Measurements from ENCODE around the gene PPP2R5A. TPM values are rescaled to one million over a fixed set of nuclear protein-coding genes. Genes with fewer than 3 reads are reported as not detected.

Gene PPP2R5A
- total RNA-seq, 2 experiments from 2014 or later, result 44.3 to 46.2 TPM

DNA sequence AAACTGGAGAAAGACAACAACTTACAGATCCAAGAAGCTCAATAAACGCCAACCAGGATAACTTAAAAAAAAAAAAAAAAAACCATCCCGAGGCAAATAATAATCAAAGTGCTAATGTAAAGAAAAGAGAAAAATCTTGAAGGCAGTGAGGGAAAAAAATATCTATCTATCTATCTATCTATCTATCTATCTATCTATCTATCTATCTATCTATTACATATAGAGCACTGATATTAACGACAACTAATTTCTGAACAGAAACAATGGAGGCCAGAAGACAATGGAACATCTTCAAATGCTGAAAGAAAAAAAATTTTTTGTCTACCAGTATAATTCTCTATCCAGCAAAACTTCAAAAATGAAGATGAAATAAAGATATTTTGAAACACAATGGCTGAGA lies 111.4 kb downstream of the PPP2R5A start:
- no peak overlapping the region for H3K4me3 ChIP-seq (ENCODE audit: low read length)
- ChIA-PET POLR2A (no interaction called here), CTCF (no interaction called here)
- TF ChIP-seq, protein P1, sequence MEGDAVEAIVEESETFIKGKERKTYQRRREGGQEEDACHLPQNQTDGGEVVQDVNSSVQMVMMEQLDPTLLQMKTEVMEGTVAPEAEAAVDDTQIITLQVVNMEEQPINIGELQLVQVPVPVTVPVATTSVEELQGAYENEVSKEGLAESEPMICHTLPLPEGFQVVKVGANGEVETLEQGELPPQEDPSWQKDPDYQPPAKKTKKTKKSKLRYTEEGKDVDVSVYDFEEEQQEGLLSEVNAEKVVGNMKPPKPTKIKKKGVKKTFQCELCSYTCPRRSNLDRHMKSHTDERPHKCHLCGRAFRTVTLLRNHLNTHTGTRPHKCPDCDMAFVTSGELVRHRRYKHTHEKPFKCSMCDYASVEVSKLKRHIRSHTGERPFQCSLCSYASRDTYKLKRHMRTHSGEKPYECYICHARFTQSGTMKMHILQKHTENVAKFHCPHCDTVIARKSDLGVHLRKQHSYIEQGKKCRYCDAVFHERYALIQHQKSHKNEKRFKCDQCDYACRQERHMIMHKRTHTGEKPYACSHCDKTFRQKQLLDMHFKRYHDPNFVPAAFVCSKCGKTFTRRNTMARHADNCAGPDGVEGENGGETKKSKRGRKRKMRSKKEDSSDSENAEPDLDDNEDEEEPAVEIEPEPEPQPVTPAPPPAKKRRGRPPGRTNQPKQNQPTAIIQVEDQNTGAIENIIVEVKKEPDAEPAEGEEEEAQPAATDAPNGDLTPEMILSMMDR (IDR thresholded peaks at IDR 0.05), result no peak
- no peaks in the 10 kb centered on the region for H3K27me3 ChIP-seq (ENCODE audit: control insufficient read depth in 1 of 2, insufficient read depth in 2 of 2, low read length in 2 of 2)
- intact Hi-C loops (cut with DNase I, micrococcal nuclease), result no loop called here
- no peak overlapping the region for H3K4me3 Mint-ChIP-seq
- peaks cover 12% of the 10 kb centered on the region for H3K4me1 Mint-ChIP-seq (ENCODE audit: low read depth)
- H3K9me3 ChIP-seq (ENCODE audit: control insufficient read depth in 1 of 2, insufficient read depth in 1 of 2, low read length in 2 of 2), result peaks cover 0 to 6% of the 10 kb centered on the region in 2 experiments
- peaks cover 13% of the 10 kb centered on the region for H3K9me3 Mint-ChIP-seq
- no peaks in the 10 kb centered on the region for H3K4me1 ChIP-seq (ENCODE audit: insufficient read depth, low read length)
- peaks cover 73% of the 10 kb centered on the region for H3K36me3 Mint-ChIP-seq (ENCODE audit: low read depth)
- DNase-seq, result no peak
- no peak for ATAC-seq (ENCODE audit: poor library complexity)
- no peaks in the 10 kb centered on the region for H3K36me3 ChIP-seq (ENCODE audit: insufficient read depth, low read length)
- no peak overlapping the region for H3K27ac Mint-ChIP-seq
- H3K27me3 Mint-ChIP-seq, result no peaks in the 10 kb centered on the region
- no peak overlapping the region for H3K27ac ChIP-seq (ENCODE audit: low read depth in 1 of 2, low read length in 2 of 2)

DNA sequence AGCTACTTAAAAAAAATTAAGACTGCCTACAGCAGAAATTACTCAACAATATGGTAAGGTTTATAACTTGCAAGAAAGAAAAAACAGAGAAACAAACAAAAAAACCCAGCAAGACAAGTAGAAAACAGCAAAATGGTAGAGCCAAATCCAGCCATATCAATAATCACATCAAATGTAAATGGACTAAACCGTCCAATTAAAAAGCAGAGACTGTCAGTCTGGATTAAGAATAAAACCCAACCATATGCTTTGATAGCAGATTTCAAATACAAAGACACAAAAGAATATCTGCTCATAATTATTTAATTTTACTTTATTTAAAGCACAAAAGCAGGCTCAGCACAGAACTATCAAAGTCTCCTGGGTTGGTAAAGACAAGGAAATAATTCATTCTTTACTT lies 112.0 kb downstream of the PPP2R5A start:
- Mint-ChIP-seq H3K27me3 (no peaks in the 10 kb centered on the region), H3K9me3 (peaks cover 13% of the 10 kb centered on the region), H3K27ac (no peak overlapping the region), H3K4me3 (no peak overlapping the region), H3K4me1 (ENCODE audit: low read depth) (peaks cover 12% of the 10 kb centered on the region), H3K36me3 (ENCODE audit: low read depth) (peaks cover 72% of the 10 kb centered on the region)
- intact Hi-C loops (cut with DNase I, micrococcal nuclease), result no loop called here
- no peaks in the 10 kb centered on the region for H3K36me3 ChIP-seq (ENCODE audit: insufficient read depth, low read length)
- no peak overlapping the region for H3K4me3 ChIP-seq (ENCODE audit: low read length)
- DNase-seq (no peak), ATAC-seq (ENCODE audit: poor library complexity) (no peak)
- H3K27ac ChIP-seq (ENCODE audit: low read depth in 1 of 2, low read length in 2 of 2), result no peak overlapping the region
- peaks cover 0 to 6% of the 10 kb centered on the region in 2 experiments for H3K9me3 ChIP-seq (ENCODE audit: control insufficient read depth in 1 of 2, insufficient read depth in 1 of 2, low read length in 2 of 2)
- CTCF ChIA-PET, result no interaction called here
- POLR2A ChIA-PET, result no interaction called here
- H3K27me3 ChIP-seq (ENCODE audit: control insufficient read depth in 1 of 2, insufficient read depth in 2 of 2, low read length in 2 of 2), result no peaks in the 10 kb centered on the region
- TF ChIP-seq, protein P1 (IDR thresholded peaks at IDR 0.05), result no peak
- H3K4me1 ChIP-seq (ENCODE audit: insufficient read depth, low read length), result no peaks in the 10 kb centered on the region

DNA sequence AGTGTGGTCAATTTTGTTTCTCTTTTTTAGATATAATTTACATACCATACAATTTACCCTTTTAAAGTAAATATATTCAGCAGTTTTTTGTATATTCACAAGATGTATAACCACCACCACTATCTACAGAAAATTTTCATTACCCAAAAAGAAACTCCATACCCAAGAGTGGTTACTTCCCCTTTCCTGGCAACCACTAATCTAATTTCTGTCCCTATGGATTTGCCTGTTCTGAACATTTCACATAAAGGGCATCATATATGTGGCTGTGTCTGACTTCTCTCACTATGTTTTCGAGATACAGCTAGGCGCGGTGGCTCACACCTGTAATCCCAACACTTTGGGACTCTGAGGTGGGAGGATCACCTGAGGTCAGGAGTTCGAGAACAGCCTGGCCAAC lies 115.8 kb downstream of the PPP2R5A start:
- Histone ChIP-seq H3K9me3 (ENCODE audit: control insufficient read depth in 1 of 2, insufficient read depth in 1 of 2, low read length in 2 of 2) (peaks cover 0 to 6% of the 10 kb centered on the region in 2 experiments), H3K27ac (ENCODE audit: low read depth in 1 of 2, low read length in 2 of 2) (no peak overlapping the region), H3K4me1 (ENCODE audit: insufficient read depth, low read length) (no peaks in the 10 kb centered on the region), H3K4me3 (ENCODE audit: low read length) (no peak overlapping the region), H3K36me3 (ENCODE audit: insufficient read depth, low read length) (peaks cover 10% of the 10 kb centered on the region), H3K27me3 (ENCODE audit: control insufficient read depth in 1 of 2, insufficient read depth in 2 of 2, low read length in 2 of 2) (no peaks in the 10 kb centered on the region)
- TF ChIP-seq, protein P1 (IDR thresholded peaks at IDR 0.05), result no peak
- no peak for ATAC-seq (ENCODE audit: poor library complexity)
- intact Hi-C loops (cut with DNase I, micrococcal nuclease), result no loop called here
- H3K9me3 Mint-ChIP-seq, result peaks cover 10% of the 10 kb centered on the region
- H3K4me1 Mint-ChIP-seq (ENCODE audit: low read depth), result peaks cover 5% of the 10 kb centered on the region
- DNase-seq, result no peak
- H3K27me3 Mint-ChIP-seq, result no peaks in the 10 kb centered on the region
- ChIA-PET CTCF (no interaction called here), POLR2A (no interaction called here)
- no peak overlapping the region for H3K4me3 Mint-ChIP-seq
- peaks cover 90% of the 10 kb centered on the region for H3K36me3 Mint-ChIP-seq (ENCODE audit: low read depth)
- no peak overlapping the region for H3K27ac Mint-ChIP-seq

All from CD4-positive, alpha-beta T cell (primary cell).